ENCODE results near the gene SLC25A25. TPM values are rescaled to one million over a fixed set of nuclear protein-coding genes. Genes with fewer than 3 reads are reported as not detected.
A peak's percentile ranks its signal among the peaks of the same experiment; 100 is the strongest.

Gene SLC25A25
- polyA plus RNA-seq, 1 experiment, result 12.9 TPM

GRCh38 chr9:128091571-128091970 lies 23.5 kb downstream of the SLC25A25 start:
- TF ChIP-seq, protein P1, sequence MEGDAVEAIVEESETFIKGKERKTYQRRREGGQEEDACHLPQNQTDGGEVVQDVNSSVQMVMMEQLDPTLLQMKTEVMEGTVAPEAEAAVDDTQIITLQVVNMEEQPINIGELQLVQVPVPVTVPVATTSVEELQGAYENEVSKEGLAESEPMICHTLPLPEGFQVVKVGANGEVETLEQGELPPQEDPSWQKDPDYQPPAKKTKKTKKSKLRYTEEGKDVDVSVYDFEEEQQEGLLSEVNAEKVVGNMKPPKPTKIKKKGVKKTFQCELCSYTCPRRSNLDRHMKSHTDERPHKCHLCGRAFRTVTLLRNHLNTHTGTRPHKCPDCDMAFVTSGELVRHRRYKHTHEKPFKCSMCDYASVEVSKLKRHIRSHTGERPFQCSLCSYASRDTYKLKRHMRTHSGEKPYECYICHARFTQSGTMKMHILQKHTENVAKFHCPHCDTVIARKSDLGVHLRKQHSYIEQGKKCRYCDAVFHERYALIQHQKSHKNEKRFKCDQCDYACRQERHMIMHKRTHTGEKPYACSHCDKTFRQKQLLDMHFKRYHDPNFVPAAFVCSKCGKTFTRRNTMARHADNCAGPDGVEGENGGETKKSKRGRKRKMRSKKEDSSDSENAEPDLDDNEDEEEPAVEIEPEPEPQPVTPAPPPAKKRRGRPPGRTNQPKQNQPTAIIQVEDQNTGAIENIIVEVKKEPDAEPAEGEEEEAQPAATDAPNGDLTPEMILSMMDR (IDR thresholded peaks at IDR 0.05; ENCODE audit: insufficient read depth, low read depth, low read length), result no peak
- no peaks in the 10 kb centered on the region for H3K36me3 ChIP-seq (ENCODE audit: control insufficient read depth, insufficient read depth, low read length)
- peak overlapping the region; percentile 36 for H3K4me3 ChIP-seq (ENCODE audit: low read depth, low read length)
- DNase-seq (ENCODE audit: low read depth), result no peak
- no peaks in the 10 kb centered on the region for H3K27me3 ChIP-seq (ENCODE audit: control insufficient read depth, insufficient read depth, low read length)
- POLR2A ChIA-PET, result interaction anchor here (0.6 kb wide), 1 partner anchor 648 kb away, joined by 20 read pairs; no protein-coding TSS in a partner anchor
- CTCF ChIA-PET, result interaction anchor here (0.7 to 4.7 kb wide), 9 partner anchors 9 to 270 kb away, joined by 3 to 40 read pairs (median 3); no protein-coding TSS in a partner anchor

DNA sequence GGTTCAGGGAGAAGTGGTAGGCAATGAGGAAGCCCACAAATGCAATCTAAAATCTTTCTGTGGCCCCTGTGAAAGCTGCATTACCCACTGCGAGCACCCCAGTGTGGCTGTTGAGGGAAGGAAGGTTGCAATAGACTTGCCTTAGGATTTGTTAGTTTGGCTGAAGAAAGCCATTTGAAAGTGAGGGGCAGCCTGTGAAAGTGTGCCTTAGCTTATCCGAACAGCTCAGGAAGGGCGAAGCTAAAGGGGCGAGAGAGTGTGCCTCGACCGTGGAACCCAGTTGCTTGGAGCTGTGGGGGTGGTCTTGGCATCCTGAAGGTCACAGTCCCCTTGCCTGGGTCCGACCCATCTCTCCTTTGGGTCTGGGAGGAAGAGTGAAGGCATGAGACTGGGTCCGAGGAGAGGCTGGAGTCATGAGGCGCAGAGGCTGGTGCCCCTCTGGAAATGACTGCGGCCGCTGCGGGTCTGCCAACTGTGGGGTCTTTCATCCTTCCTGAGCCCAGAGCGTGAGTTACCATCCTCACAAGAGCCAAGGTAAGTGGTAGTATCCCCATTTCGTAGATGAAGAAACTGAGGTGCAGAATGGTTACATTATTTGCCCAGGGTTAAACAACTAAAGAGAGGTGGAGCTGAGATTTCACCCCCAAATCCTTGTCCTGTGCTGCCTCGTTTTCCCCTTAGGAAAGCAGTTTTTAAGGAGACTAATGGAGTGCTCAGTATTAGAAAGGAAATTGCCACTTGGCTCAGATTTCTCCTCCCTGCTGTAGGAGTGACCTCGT lies 24.4 kb downstream of the SLC25A25 start:
- POLR2A ChIA-PET, result no interaction called here
- TF ChIP-seq, protein P1 (IDR thresholded peaks at IDR 0.05; ENCODE audit: insufficient read depth, low read depth, low read length), result no peak
- DNase-seq (ENCODE audit: low read depth), result no peak
- Histone ChIP-seq H3K27me3 (ENCODE audit: control insufficient read depth, insufficient read depth, low read length) (no peaks in the 10 kb centered on the region), H3K36me3 (ENCODE audit: control insufficient read depth, insufficient read depth, low read length) (no peaks in the 10 kb centered on the region), H3K4me3 (ENCODE audit: low read depth, low read length) (peak overlapping the region; percentile 36)
- CTCF ChIA-PET, result interaction anchor here (0.8 to 4.7 kb wide), 9 partner anchors 8 to 269 kb away, joined by 3 to 40 read pairs (median 3); no protein-coding TSS in a partner anchor

DNA sequence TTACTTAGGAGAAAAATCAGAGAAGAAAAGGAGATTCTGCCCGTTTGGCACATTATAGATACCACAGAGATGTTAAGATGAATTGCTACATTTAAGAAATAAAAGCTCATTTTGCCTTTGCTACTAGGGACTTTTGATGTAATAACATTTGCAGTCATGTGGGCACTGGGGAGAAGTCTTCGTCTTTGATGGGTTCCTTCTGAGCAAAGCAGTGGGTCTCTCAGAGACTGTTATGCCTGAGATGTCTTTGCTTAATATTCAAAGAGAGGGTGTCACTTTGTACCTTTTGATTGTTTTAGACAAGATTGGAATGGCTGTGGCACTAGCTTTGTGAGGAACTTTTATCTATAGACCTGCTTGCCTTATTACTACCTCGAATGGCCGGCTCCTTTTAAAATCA lies 25.0 kb downstream of the SLC25A25 start:
- no peaks in the 10 kb centered on the region for H3K36me3 ChIP-seq (ENCODE audit: control insufficient read depth, insufficient read depth, low read length)
- no peaks in the 10 kb centered on the region for H3K27me3 ChIP-seq (ENCODE audit: control insufficient read depth, insufficient read depth, low read length)
- DNase-seq (ENCODE audit: low read depth), result no peak
- H3K4me3 ChIP-seq (ENCODE audit: low read depth, low read length), result no peak overlapping the region
- ChIA-PET CTCF (interaction anchor here (0.8 to 4.7 kb wide), 7 partner anchors 9 to 151 kb away, joined by 3 to 40 read pairs (median 3); no protein-coding TSS in a partner anchor), POLR2A (no interaction called here)
- TF ChIP-seq, protein P1 (IDR thresholded peaks at IDR 0.05; ENCODE audit: insufficient read depth, low read depth, low read length), result no peak

GRCh38 chr9:128094166-128094949 lies 26.3 kb downstream of the SLC25A25 start:
- ChIA-PET CTCF (interaction anchor here (0.8 to 4.7 kb wide), 5 partner anchors 9 to 151 kb away, joined by 3 to 40 read pairs (median 5); partner anchors contain the start of gene SLC25A25), POLR2A (interaction anchor here (0.6 kb wide), 1 partner anchor 406 kb away, joined by 3 read pairs; no protein-coding TSS in a partner anchor)

More at GRCh38 chr9:128094166-128094949, 26.3 kb downstream of the SLC25A25 start:
- DNase-seq (ENCODE audit: low read depth), result peak; percentile 91
- H3K4me3 ChIP-seq (ENCODE audit: low read depth, low read length), result peak overlapping the region; percentile 10
- no peaks in the 10 kb centered on the region for H3K36me3 ChIP-seq (ENCODE audit: control insufficient read depth, insufficient read depth, low read length)
- TF ChIP-seq, protein P1 (IDR thresholded peaks at IDR 0.05; ENCODE audit: insufficient read depth, low read depth, low read length), result no peak
- no peaks in the 10 kb centered on the region for H3K27me3 ChIP-seq (ENCODE audit: control insufficient read depth, insufficient read depth, low read length)

Measured in BJ (cell line).